HPDE6-E6E7 (cell line): ENCODE results near the gene SBK3.
"Not testable (repeated sequence)": the region's sequence is repeated elsewhere in the genome, so short reads cannot be mapped to it uniquely, and the experiment has no call there.

ENCODE experiments used
- DNase-seq: peaks from one replicate; pipeline ENCODE4 v3.0.0; 2011; ENCODE audit warnings: missing footprints; ENCODE audit errors: extremely low spot score

SBK3 gene

DNA sequence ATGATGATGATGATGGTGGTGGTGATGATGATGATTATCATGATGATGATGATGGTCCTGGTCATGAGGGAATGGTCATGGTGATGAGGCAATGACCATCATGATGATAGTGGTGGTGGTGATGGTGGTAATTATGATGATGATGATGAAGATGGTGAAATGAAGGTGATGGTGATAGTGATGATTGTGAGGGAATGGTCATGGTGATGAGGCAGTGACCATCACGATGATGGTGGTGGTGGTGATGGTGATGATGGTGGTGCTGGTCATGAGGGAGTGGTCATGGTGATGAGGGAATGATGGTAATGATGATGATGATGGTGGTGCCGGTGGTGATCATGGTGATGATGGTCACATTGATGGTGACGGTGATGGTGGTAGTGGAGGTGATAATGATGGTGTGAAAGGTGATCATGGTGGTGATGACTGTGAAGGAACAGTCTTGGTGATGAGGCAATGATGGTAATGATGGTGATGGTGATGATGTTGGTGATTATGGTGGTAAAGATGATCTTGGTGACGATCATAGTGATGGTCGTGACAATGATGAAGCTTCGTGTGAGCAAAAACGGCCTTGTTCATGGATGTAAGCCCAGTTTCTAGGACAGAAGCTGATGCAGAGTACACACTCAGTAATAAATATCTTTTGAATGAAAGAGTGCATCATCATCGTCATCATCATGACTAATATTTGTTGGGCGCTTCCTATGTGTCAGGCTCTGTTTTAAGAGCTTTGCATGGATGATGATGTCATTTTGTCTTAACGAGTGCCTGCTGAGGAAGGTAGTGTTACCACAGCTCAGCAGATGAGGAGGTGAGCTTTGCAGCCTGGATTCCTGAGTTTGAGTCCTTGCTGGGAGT, 25.7 kb downstream of the SBK3 start:
- no peak for DNase-seq

GRCh38 chr19:55516878-55517620, 28.3 kb downstream of the SBK3 start:
- DNase-seq = peak; percentile 98

DNA sequence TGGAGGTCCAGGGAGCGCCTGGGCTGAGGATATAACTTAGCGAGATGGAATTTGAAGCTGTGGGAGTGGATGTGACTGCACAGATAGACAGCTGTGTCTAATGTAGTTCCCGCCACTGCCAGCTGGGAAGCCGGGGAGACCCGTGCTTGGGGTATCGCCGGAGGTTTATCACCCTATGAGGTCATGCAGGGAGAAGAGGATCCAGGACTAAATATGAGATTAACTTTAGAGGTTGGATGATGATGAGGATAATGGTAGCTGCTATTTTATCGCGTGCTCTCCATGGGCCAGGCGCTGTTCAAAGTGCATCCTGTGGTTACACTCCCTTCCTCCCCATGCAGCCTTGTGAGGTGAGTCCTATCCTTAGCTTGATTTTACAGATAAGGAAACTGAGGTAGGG, 37.2 kb downstream of the SBK3 start:
- DNase-seq = no peak

DNA sequence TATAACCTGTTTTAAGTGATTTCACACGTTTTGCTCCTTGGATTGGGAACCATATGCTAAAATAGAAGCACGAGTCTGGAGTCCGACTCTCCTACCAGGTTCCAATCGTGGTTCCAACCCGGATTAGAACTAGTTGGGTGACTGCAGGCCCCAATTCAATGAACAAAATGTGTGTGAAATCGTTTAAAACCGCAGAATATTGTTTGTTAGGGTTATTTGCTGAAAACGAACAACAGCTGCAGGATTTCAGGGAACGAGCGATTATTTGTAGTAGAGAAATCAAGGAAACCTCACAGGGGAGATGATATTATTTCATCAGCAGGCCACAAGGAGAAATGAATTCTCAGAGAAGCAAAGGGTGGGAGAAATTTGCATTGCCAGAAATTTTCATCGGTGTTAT, 40.4 kb downstream of the SBK3 start:
- DNase-seq = no peak

DNA sequence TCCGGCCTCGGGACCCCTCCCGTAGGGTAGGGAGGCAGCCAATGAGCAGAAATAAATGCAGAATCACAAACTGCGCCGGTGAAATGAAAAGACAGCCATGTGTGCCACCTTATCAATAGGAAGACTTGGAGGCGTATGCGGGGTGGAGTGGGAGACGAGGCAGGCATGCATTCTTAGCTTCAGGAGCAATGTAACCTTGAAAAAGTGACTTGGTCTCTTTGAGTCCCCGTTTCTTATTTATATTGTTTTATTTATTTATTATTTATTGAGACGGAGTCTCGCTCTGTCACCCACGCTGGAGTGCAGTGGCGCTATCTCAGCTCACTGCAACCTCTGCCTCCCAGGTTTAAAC, 41.1 kb downstream of the SBK3 start:
- no peak for DNase-seq

- DNase-seq = peak; percentile 99
Observed at GRCh38 chr19:55503502-55504251, 41.7 kb downstream of the SBK3 start.

DNA sequence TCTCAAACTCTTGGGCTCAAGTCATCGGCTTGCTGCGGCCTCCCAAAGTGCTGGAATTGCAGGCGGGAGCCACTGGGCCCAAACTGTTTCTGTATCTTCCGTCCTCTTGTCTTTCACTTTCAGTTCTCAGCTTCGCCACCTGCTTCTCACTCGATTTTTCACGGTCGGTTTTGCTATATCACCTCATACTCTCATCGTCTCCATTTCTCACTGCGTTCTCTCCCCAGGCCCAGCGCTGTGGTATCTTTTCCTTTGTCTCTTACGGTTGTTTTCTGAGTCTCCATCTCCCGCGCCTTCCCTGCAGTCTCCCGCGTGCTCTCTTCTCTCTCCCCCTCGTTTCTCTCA, 42.2 kb downstream of the SBK3 start:
- DNase-seq = no peak

GRCh38 chr19:55502197-55502952, 43.0 kb downstream of the SBK3 start:
- no peak for DNase-seq

GRCh38 chr19:55500368-55500952, 44.9 kb downstream of the SBK3 start:
- no peak for DNase-seq

GRCh38 chr19:55498246-55498840, 47.0 kb downstream of the SBK3 start:
- no peak for DNase-seq

DNA sequence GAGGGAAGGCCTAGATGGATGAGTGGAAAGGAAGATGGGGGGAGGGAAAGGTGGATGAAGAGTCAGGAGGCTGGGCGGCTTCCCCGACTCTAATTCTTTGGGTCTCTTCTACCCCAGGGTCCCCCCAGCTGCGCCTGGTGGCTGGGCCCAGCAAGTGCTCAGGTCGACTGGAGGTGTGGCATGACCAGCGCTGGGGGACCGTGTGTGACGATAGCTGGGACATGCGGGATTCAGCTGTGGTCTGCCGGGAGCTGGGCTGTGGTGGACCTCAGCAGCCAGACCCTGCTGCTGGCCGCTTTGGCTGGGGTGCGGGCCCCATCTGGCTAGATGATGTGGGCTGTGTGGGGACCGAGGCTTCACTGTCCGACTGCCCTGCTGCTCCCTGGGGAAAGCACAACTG, 47.6 kb downstream of the SBK3 start:
- no peak for DNase-seq

DNA sequence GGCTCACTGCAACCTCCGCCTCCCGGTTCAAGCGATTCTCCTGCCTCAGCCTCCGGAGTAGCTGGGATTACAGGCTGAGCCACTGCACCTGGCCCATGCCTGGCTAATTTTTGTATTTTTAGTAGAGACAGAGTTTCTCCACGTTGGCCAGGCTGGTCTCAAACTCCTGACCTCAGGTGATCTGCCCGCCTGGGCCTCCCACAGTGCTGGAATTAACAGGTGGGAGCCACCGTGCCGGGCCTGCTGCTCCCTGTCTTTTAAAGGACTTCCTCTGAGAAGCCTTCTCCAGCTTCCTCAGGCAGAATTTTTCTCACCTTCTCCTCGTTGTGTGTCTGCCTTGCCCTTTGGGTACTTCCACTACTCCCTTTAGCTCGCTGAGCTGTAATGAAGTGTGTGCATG, 48.5 kb downstream of the SBK3 start:
- not testable (repeated sequence) for DNase-seq

- no peak for DNase-seq
Observed at GRCh38 chr19:55495646-55496349, 49.5 kb downstream of the SBK3 start.

GRCh38 chr19:55494172-55494761, 51.1 kb downstream of the SBK3 start:
- no peak for DNase-seq

DNA sequence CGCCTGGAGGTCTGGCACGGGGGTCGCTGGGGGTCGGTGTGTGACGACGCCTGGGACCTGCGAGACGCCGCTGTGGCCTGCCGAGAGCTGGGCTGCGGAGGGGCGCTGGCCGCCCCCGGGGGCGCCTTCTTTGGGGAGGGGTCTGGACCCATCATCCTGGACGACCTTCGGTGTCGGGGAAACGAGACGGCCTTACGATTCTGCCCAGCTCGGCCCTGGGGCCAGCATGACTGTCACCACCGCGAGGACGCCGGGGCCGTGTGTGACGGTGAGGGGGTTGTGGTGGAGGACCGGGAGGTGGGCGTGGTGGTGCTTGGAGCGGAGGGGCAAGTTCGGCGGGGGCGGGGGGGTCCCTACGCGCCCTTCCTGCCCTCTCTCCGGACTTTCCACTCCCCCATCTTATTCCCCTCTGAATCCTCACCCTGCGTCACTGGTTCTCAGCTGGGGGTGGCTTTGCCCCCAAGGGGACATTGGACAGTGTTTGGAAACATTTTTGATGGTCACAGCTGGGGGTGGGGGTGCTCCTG, 51.6 kb downstream of the SBK3 start:
- DNase-seq = no peak

DNA sequence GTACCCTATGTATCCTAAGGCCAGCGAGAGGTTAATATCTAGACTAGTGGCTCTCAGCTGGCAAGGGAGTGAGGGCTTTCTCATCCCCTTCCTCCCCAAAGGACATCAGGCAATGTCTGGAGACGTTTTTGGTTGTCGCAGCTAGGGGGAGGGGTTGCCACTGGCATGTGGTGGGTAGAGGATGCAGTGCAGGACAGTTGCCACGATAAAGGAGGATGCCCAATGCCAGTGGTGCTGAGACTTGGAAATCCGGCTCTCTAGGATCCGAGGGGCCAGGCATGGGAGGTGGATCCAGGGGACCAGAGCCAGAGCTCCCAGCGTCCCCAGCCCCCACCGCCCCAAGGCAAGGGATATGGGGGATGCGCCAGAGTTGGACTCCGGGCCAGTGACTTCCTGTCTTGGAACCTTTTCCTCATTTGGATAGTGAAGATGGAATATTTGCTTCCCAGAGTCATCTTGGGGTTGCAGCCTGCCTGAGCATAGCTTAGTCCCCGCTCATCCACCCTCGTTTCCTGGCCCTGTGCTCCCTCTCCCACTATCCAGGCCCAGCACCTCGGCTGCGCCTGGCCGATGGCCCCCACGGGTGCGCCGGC, 52.2 kb downstream of the SBK3 start:
- DNase-seq = no peak

DNA sequence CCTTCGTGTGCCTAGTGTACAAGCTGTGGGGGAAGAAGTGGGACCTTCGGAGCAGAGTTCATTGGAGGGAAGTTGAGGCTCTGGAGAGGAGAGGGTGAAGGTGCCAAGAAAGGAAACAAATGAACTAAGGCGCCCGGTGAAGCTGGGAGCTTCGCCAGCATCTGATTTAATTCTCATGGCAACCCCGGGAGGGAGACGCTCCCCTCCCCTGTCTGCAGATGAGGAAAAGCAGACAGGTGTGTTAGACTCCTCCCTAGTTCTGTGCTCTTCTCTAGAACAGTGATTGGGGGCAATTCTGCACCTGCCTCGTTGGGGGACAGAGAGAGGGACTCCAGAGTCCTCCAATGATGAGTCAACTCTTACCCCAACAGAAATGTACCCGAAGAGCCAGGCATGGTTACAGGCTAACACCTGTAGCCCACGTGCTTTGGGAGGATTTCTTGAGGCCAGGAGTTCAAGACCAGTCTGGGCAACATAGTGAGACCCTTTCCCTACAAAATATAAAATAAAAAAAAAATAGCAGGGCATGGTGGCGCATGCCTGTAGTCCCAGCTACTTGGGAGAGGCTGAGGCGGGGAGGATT, 52.9 kb downstream of the SBK3 start:
- DNase-seq = no peak

- no peak for DNase-seq
Observed at GRCh38 chr19:55491546-55492360, 53.6 kb downstream of the SBK3 start.
